Endothelial cell of umbilical vein (primary cell): ENCODE data around the gene RTN3. TPM values are rescaled to one million over a fixed set of nuclear protein-coding genes. Genes with fewer than 3 reads are reported as not detected.

Experiments used
- BruUV-seq: library from RNA; stranded (reverse); fragments of 400-500 nt; replicated peaks from 2 replicates; lab custom pipeline; 2021; lab: Mats Ljungman, UMichigan
- CTCF ChIA-PET: fragments of 300-600, 350-600 bp; sonication (Branson Sonifier 250); formaldehyde crosslinking; loops from one replicate; lab custom pipeline; 2021; ENCODE audit warnings: antibody characterized with exemption, inconsistent platforms; lab: Charles Lee
- POLR2A ChIA-PET: fragments of 300-600, 350-600 bp; sonication (Branson Sonifier 250); formaldehyde crosslinking; loops from one replicate; lab custom pipeline; 2021; ENCODE audit warnings: antibody characterized with exemption, inconsistent platforms; lab: Charles Lee
- DNase-seq: peaks from one replicate; pipeline ENCODE4 v3.0.0-alpha.2; 2011; ENCODE audit warnings: low read depth, low spot score
- FAIRE-seq: peaks from 2 replicates; lab custom pipeline; 2011; peaks lifted over from hg19 to GRCh38; lab: Jason Lieb, UNC
- H2AFZ ChIP-seq: 2 replicates; pipeline ENCODE4 v1.6.0; 2012; ENCODE audit warnings: low read depth, low read length, control low read depth, inconsistent platforms
- H3K27ac ChIP-seq: 2 replicates; pipeline ENCODE4 v1.5.1; 2011; ENCODE audit warnings: low read depth, mild to moderate bottlenecking, control low read depth, low read length, moderate library complexity; ENCODE audit not compliant: insufficient read depth
- H3K27me3 ChIP-seq, 2 experiments: 2 replicates each; pipeline versions ENCODE4 v1.6.0 to v1.6.1; 2011; ENCODE audit warnings: low read length in 2 of 2, mixed read lengths in 1 of 2; ENCODE audit not compliant: control insufficient read depth in 2 of 2, insufficient read depth in 2 of 2
- H3K36me3 ChIP-seq, 2 experiments: 2 replicates in 1 of 2; 3 replicates in 1 of 2; pipeline ENCODE4 v1.5.1; 2011; ENCODE audit warnings: low read length in 2 of 2, mild to moderate bottlenecking in 1 of 2, moderate library complexity in 1 of 2; ENCODE audit not compliant: control insufficient read depth in 2 of 2, insufficient read depth in 2 of 2; ENCODE audit errors: extremely low read depth in 1 of 2
- H3K4me1 ChIP-seq: 3 replicates; pipeline ENCODE4 v1.5.1; 2011; ENCODE audit warnings: mild to moderate bottlenecking, low read length; ENCODE audit not compliant: control insufficient read depth, insufficient read depth; ENCODE audit errors: extremely low read depth
- H3K4me2 ChIP-seq: 2 replicates; pipeline ENCODE4 v1.6.1; 2011; ENCODE audit warnings: low read length, control low read depth, mixed read lengths; ENCODE audit not compliant: insufficient read depth
- H3K4me3 ChIP-seq, 3 experiments: fragments of 200-600 bp in 1 of 3; sonication (generic), shearing (Covaris generic) in 1 of 3; replicated peaks in 1 of 3; 2 replicates each; pipeline ENCODE4 v1.5.1; 2011 to 2016; ENCODE audit warnings: control low read depth in 3 of 3, low read length in 3 of 3, mild to moderate bottlenecking in 2 of 3, inconsistent platforms in 1 of 3, low read depth in 1 of 3, moderate library complexity in 1 of 3; ENCODE audit not compliant: insufficient read depth in 1 of 3
- H3K79me2 ChIP-seq: 2 replicates; pipeline ENCODE4 v1.6.0; 2012; ENCODE audit warnings: low read length, inconsistent platforms; ENCODE audit not compliant: control insufficient read depth, insufficient read depth
- H3K9ac ChIP-seq: replicated peaks from 2 replicates; pipeline ENCODE3; 2011; ENCODE audit warnings: low read length, control low read depth; ENCODE audit not compliant: insufficient read depth; ENCODE audit errors: extremely low read depth
- H3K9me1 ChIP-seq: replicated peaks from 3 replicates; pipeline ENCODE4 v1.6.0; 2011; ENCODE audit warnings: mild to moderate bottlenecking, low read length; ENCODE audit not compliant: control insufficient read depth, insufficient read depth; ENCODE audit errors: extremely low read depth
- H3K9me3 ChIP-seq: replicated peaks from 2 replicates; pipeline ENCODE4 v1.5.1; 2012; ENCODE audit warnings: low read length, inconsistent platforms; ENCODE audit not compliant: control insufficient read depth, insufficient read depth
- H4K20me1 ChIP-seq: replicated peaks from 2 replicates; pipeline ENCODE3; 2011; ENCODE audit warnings: mild to moderate bottlenecking, low read length; ENCODE audit not compliant: control insufficient read depth, insufficient read depth; ENCODE audit errors: extremely low read depth
- EZH2 ChIP-seq: IDR thresholded peaks from 2 replicates; pipeline ENCODE4 v1.6.1; 2012; ENCODE audit warnings: borderline replicate concordance, low read depth, mild to moderate bottlenecking, moderate library complexity, low read length, inconsistent platforms; ENCODE audit not compliant: severe bottlenecking
- FOS ChIP-seq: IDR thresholded peaks from 2 replicates; pipeline ENCODE4 v1.6.1; 2011; ENCODE audit warnings: mild to moderate bottlenecking, low read length, moderate library complexity, borderline replicate concordance; ENCODE audit not compliant: insufficient read depth
- GATA2 ChIP-seq: IDR thresholded peaks from 2 replicates; pipeline ENCODE4 v1.7.0; 2011; ENCODE audit warnings: low read depth, mild to moderate bottlenecking, moderate library complexity, mixed read lengths, low read length; ENCODE audit not compliant: insufficient read length, insufficient read depth
- JUN ChIP-seq: IDR thresholded peaks from 2 replicates; pipeline ENCODE4 v1.6.1; 2011; ENCODE audit warnings: borderline replicate concordance, low read depth; ENCODE audit not compliant: insufficient read length, insufficient read depth
- MYC ChIP-seq: IDR thresholded peaks from one replicate; pipeline ENCODE4 v1.6.1; 2011; ENCODE audit warnings: mild to moderate bottlenecking, low read depth, low read length
- POLR2A ChIP-seq: IDR thresholded peaks from 2 replicates; pipeline ENCODE4 v1.6.1; 2012; ENCODE audit warnings: low read depth, mild to moderate bottlenecking, control low read depth, low read length
- POLR2AphosphoS5 ChIP-seq: IDR thresholded peaks from 2 replicates; pipeline ENCODE4 v1.6.1; 2012; ENCODE audit warnings: low read depth, mild to moderate bottlenecking, control low read depth, low read length, moderate library complexity; ENCODE audit not compliant: insufficient read depth
- dilution Hi-C: fragments of 300-500 bp; cut with MboI; formaldehyde crosslinking; loops from one replicate; pipeline ENCODE4 v1.15.0; 2019; ENCODE audit warnings: low sequenced_read_pairs; ENCODE audit not compliant: extremely low pct_ligation_motif_present
- intact Hi-C: fragments of 100-400 bp; cut with micrococcal nuclease; formaldehyde crosslinking; loops from one replicate; pipeline ENCODE4 v1.10.0; 2022
- polyA plus RNA-seq, 4 experiments: library from polyadenylated mRNA; depleted of rRNA in 3 of 4; stranded (reverse) in 3 of 4; unstranded in 1 of 4; fragments of >200 nt; gene quantifications; 2 replicates each; pipeline versions ENCODE4 v1.2.1 to v1.2.3, GENCODE V29; 2011 to 2012; ENCODE audit warnings: missing spikeins in 1 of 4
- total RNA-seq: library from RNA; stranded (reverse); gene quantifications from 2 replicates; pipeline ENCODE4 v1.2.3, GENCODE V29; 2021
- TF ChIP-seq, protein P1 (sequence below): IDR thresholded peaks from 2 replicates; pipeline ENCODE4 v1.6.1; 2011; ENCODE audit not compliant: insufficient read depth, insufficient read length
- TF ChIP-seq, protein P2 (sequence below), 2 donors: IDR thresholded peaks; 1 replicate in 1 of 2; 2 replicates in 1 of 2; pipeline ENCODE4 v1.5.1; 2011; ENCODE audit warnings: low read length in 2 of 2, mild to moderate bottlenecking in 2 of 2, moderate library complexity in 2 of 2, control low read depth in 1 of 2, inconsistent platforms in 1 of 2, low read depth in 1 of 2; ENCODE audit not compliant: insufficient read depth in 1 of 2; ENCODE audit errors: extremely low read depth in 1 of 2

RTN3 gene
- total and polyA plus RNA-seq, 2 donors (not counting 3 experiments of a cell fraction or from before 2014, with no cell fraction given) = 90.6 to 112 TPM

DNA sequence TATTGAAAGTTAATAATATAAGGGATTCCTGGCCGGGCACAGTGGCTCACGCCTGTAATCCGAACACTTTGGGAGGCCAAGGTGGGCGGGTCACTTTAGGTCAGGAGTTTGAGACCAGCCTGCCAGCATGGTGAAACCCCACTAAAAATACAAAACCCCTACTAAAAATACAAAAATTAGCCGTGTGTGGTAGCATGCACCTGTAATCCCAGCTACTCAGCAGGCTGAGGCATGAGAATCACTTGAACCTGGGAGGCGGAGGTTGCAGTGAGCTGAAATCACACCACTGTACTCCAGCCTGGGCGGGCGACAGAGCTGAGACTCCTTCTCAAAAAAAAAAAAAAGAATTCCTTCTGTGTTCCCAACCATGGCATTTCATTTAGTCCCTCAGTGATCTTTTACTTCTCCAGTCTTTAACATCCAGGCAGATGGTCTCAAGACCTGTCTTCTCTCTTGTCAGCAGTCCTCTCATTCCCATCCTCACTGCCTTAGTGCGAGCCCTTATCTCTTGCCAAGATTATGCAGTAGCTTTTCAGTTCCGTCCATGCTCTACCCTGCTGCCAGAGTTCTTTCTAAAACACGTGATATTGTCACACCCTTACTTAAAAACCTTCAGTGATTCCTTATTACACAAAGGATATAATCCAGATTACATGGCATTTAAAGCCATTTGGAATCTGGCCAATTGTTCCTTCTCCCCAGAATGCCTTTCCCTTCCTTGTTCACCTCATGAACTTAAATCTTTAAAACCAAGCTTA lies 17.9 kb downstream of the RTN3 start:
- ChIA-PET CTCF (interaction anchor here (1.3 to 1.5 kb wide), 2 partner anchors 9 to 12 kb away, joined by 3 to 4 read pairs; no protein-coding TSS in a partner anchor), POLR2A (no interaction called here)
- Histone ChIP-seq H3K9me3 (no peaks in the 10 kb centered on the region), H3K9ac (no peak overlapping the region), H3K9me1 (no peaks in the 10 kb centered on the region), H3K79me2 (peaks cover 39% of the 10 kb centered on the region), H3K4me2 (no peak overlapping the region), H3K27me3 (no peaks in the 10 kb centered on the region), H2AFZ (no peak overlapping the region), H3K4me1 (no peaks in the 10 kb centered on the region), H3K27ac (no peak overlapping the region), H4K20me1 (no peaks in the 10 kb centered on the region), H3K4me3 (no peak overlapping the region), H3K36me3 (no peaks in the 10 kb centered on the region)
- dilution Hi-C loops = no loop called here
- intact Hi-C loops = no loop called here
- FAIRE-seq = no peak
- no TSS peak for BruUV-seq
- no peak for TF ChIP-seq POLR2AphosphoS5
- TF ChIP-seq JUN = no peak
- no peak for TF ChIP-seq GATA2
- TF ChIP-seq, protein P1, sequence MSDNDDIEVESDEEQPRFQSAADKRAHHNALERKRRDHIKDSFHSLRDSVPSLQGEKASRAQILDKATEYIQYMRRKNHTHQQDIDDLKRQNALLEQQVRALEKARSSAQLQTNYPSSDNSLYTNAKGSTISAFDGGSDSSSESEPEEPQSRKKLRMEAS = no peak
- no peak for TF ChIP-seq MYC
- TF ChIP-seq, protein P2, sequence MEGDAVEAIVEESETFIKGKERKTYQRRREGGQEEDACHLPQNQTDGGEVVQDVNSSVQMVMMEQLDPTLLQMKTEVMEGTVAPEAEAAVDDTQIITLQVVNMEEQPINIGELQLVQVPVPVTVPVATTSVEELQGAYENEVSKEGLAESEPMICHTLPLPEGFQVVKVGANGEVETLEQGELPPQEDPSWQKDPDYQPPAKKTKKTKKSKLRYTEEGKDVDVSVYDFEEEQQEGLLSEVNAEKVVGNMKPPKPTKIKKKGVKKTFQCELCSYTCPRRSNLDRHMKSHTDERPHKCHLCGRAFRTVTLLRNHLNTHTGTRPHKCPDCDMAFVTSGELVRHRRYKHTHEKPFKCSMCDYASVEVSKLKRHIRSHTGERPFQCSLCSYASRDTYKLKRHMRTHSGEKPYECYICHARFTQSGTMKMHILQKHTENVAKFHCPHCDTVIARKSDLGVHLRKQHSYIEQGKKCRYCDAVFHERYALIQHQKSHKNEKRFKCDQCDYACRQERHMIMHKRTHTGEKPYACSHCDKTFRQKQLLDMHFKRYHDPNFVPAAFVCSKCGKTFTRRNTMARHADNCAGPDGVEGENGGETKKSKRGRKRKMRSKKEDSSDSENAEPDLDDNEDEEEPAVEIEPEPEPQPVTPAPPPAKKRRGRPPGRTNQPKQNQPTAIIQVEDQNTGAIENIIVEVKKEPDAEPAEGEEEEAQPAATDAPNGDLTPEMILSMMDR (IDR thresholded peaks at IDR 0.05; ENCODE audit: extremely low read depth in 1 of 2, insufficient read depth in 1 of 2, low read depth in 1 of 2, low read length in 2 of 2) = no peak
- TF ChIP-seq POLR2A = no peak
- TF ChIP-seq FOS = no peak
- TF ChIP-seq EZH2 = no peak
- DNase-seq = no peak
